ENCODE data around the gene SRRM2. TPM values are rescaled to one million over a fixed set of nuclear protein-coding genes. Genes with fewer than 3 reads are reported as not detected.

The SRRM2 gene
- polyA plus RNA-seq, 1 donor (not counting 4 experiments of a cell fraction or from before 2014, with no cell fraction given), result 101 TPM

GRCh38 chr16:2814551-2815298 is 62.3 kb downstream of the SRRM2 start:
- Histone ChIP-seq H3K9me3 (ENCODE audit: control insufficient read depth, low read depth, low read length) (no peaks in the 10 kb centered on the region), H3K27ac (ENCODE audit: control insufficient read depth, insufficient read depth, low read length) (no peak overlapping the region), H2AFZ (ENCODE audit: control insufficient read depth, low read length) (no peak overlapping the region), H4K20me1 (ENCODE audit: control insufficient read depth, extremely low read depth, insufficient read depth, low read length) (no peaks in the 10 kb centered on the region), H3K4me3 (ENCODE audit: control insufficient read depth in 2 of 3, extremely low read depth in 1 of 3, insufficient read depth in 2 of 3, low read depth in 1 of 3, low read length in 3 of 3) (no peak overlapping the region), H3K4me1 (ENCODE audit: control insufficient read depth, extremely low read depth, insufficient read depth, low read length) (peaks cover 6% of the 10 kb centered on the region), H3K9me1 (ENCODE audit: control insufficient read depth, extremely low read depth, insufficient read depth, low read length) (no peaks in the 10 kb centered on the region), H3K79me2 (ENCODE audit: control insufficient read depth, insufficient read depth, low read length) (no peaks in the 10 kb centered on the region), H3K36me3 (ENCODE audit: control insufficient read depth in 2 of 2, extremely low read depth in 1 of 2, insufficient read depth in 2 of 2, low read length in 2 of 2) (no peaks in the 10 kb centered on the region), H3K9ac (ENCODE audit: control insufficient read depth, extremely low read depth, insufficient read depth, low read length) (no peak overlapping the region), H3K4me2 (ENCODE audit: control insufficient read depth, extremely low read depth, insufficient read depth, low read depth, low read length) (no peak overlapping the region), H3K27me3 (ENCODE audit: control insufficient read depth, extremely low read depth, insufficient read depth, low read length) (peaks cover 49% of the 10 kb centered on the region)
- DNase-seq (ENCODE audit: low read depth, low spot score) (no peak), FAIRE-seq (no peak)
- no peak for TF ChIP-seq EZH2 (IDR thresholded peaks at IDR 0.05; ENCODE audit: low read length)
- TF ChIP-seq, protein P1, sequence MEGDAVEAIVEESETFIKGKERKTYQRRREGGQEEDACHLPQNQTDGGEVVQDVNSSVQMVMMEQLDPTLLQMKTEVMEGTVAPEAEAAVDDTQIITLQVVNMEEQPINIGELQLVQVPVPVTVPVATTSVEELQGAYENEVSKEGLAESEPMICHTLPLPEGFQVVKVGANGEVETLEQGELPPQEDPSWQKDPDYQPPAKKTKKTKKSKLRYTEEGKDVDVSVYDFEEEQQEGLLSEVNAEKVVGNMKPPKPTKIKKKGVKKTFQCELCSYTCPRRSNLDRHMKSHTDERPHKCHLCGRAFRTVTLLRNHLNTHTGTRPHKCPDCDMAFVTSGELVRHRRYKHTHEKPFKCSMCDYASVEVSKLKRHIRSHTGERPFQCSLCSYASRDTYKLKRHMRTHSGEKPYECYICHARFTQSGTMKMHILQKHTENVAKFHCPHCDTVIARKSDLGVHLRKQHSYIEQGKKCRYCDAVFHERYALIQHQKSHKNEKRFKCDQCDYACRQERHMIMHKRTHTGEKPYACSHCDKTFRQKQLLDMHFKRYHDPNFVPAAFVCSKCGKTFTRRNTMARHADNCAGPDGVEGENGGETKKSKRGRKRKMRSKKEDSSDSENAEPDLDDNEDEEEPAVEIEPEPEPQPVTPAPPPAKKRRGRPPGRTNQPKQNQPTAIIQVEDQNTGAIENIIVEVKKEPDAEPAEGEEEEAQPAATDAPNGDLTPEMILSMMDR (optimal IDR thresholded peaks at IDR 0.05 in 1 of 3, IDR thresholded peaks at IDR 0.05 in 1 of 3, conservative IDR thresholded peaks at IDR 0.05 in 1 of 3; ENCODE audit: extremely low read depth in 1 of 3, insufficient read depth in 2 of 3, low read length in 3 of 3), result no peak
- dilution Hi-C loops (cut with MboI; ENCODE audit: extremely low pct_ligation_motif_present, low sequenced_read_pairs), result no loop called here

GRCh38 chr16:2815299-2815771 is 62.9 kb downstream of the SRRM2 start:
- Histone ChIP-seq H3K9me3 (ENCODE audit: control insufficient read depth, low read depth, low read length) (no peaks in the 10 kb centered on the region), H3K4me2 (ENCODE audit: control insufficient read depth, extremely low read depth, insufficient read depth, low read depth, low read length) (no peak overlapping the region), H3K9ac (ENCODE audit: control insufficient read depth, extremely low read depth, insufficient read depth, low read length) (no peak overlapping the region), H3K4me1 (ENCODE audit: control insufficient read depth, extremely low read depth, insufficient read depth, low read length) (peaks cover 6% of the 10 kb centered on the region), H3K27me3 (ENCODE audit: control insufficient read depth, extremely low read depth, insufficient read depth, low read length) (peaks cover 47% of the 10 kb centered on the region), H3K9me1 (ENCODE audit: control insufficient read depth, extremely low read depth, insufficient read depth, low read length) (no peaks in the 10 kb centered on the region), H3K4me3 (ENCODE audit: control insufficient read depth in 2 of 3, extremely low read depth in 1 of 3, insufficient read depth in 2 of 3, low read depth in 1 of 3, low read length in 3 of 3) (no peak overlapping the region), H2AFZ (ENCODE audit: control insufficient read depth, low read length) (no peak overlapping the region), H3K79me2 (ENCODE audit: control insufficient read depth, insufficient read depth, low read length) (no peaks in the 10 kb centered on the region), H4K20me1 (ENCODE audit: control insufficient read depth, extremely low read depth, insufficient read depth, low read length) (no peaks in the 10 kb centered on the region), H3K36me3 (ENCODE audit: control insufficient read depth in 2 of 2, extremely low read depth in 1 of 2, insufficient read depth in 2 of 2, low read length in 2 of 2) (no peaks in the 10 kb centered on the region), H3K27ac (ENCODE audit: control insufficient read depth, insufficient read depth, low read length) (no peak overlapping the region)
- dilution Hi-C loops (cut with MboI; ENCODE audit: extremely low pct_ligation_motif_present, low sequenced_read_pairs), result no loop called here
- TF ChIP-seq EZH2 (IDR thresholded peaks at IDR 0.05; ENCODE audit: low read length), result no peak
- TF ChIP-seq, protein P1 (optimal IDR thresholded peaks at IDR 0.05 in 1 of 3, IDR thresholded peaks at IDR 0.05 in 1 of 3, conservative IDR thresholded peaks at IDR 0.05 in 1 of 3; ENCODE audit: extremely low read depth in 1 of 3, insufficient read depth in 2 of 3, low read length in 3 of 3), result no peak
- FAIRE-seq (no peak), DNase-seq (ENCODE audit: low read depth, low spot score) (no peak)

Measured in keratinocyte (primary cell).